H9 (cell line): ENCODE measurements around the gene KIF18B. TPM values are rescaled to one million over a fixed set of nuclear protein-coding genes. Genes with fewer than 3 reads are reported as not detected.

Source experiments
- DNase-seq: peaks from one replicate; pipeline ENCODE4 v3.0.0-alpha.2; 2017
- H2AFZ ChIP-seq: one replicate; pipeline ENCODE4 v1.6.1; 2013; ENCODE audit warnings: mild to moderate bottlenecking, low read length, control low read depth, moderate library complexity
- H2AK5ac ChIP-seq: 2 replicates; pipeline ENCODE4 v1.6.1; 2013; ENCODE audit warnings: low read length, control low read depth, mixed read lengths; ENCODE audit not compliant: insufficient read length
- H2BK120ac ChIP-seq: one replicate; pipeline ENCODE4 v1.6.1; 2013; ENCODE audit warnings: low read depth, mild to moderate bottlenecking, low read length, control low read depth, inconsistent platforms; ENCODE audit not compliant: poor library complexity, severe bottlenecking
- H2BK12ac ChIP-seq: 2 replicates; pipeline ENCODE4 v1.6.1; 2013; ENCODE audit warnings: low read length, control low read depth, mixed read lengths, low read depth; ENCODE audit not compliant: insufficient read length
- H2BK15ac ChIP-seq: 2 replicates; pipeline ENCODE4 v1.6.1; 2013; ENCODE audit warnings: low read depth, low read length, control low read depth
- H2BK20ac ChIP-seq: one replicate; pipeline ENCODE4 v1.6.1; 2013; ENCODE audit warnings: low read depth, mild to moderate bottlenecking, low read length, control low read depth, inconsistent platforms; ENCODE audit not compliant: poor library complexity, severe bottlenecking
- H2BK5ac ChIP-seq: 2 replicates; pipeline ENCODE4 v1.6.1; 2013; ENCODE audit warnings: low read length, control low read depth, mixed read lengths; ENCODE audit not compliant: insufficient read length
- H3K14ac ChIP-seq: 2 replicates; pipeline ENCODE4 v1.6.1; 2013; ENCODE audit warnings: low read length, control low read depth; ENCODE audit not compliant: insufficient read depth
- H3K18ac ChIP-seq: 2 replicates; pipeline ENCODE4 v1.6.1; 2013; ENCODE audit warnings: low read depth, mild to moderate bottlenecking, mixed read lengths, low read length, control low read depth; ENCODE audit not compliant: insufficient read length
- H3K23ac ChIP-seq: 2 replicates; pipeline ENCODE4 v1.6.1; 2013; ENCODE audit warnings: low read length, control low read depth, mixed read lengths, low read depth; ENCODE audit not compliant: insufficient read length
- H3K23me2 ChIP-seq: 2 replicates; pipeline ENCODE4 v1.6.1; 2013; ENCODE audit warnings: low read depth, mild to moderate bottlenecking, mixed read lengths, low read length, control low read depth; ENCODE audit not compliant: insufficient read length, poor library complexity, severe bottlenecking
- H3K27ac ChIP-seq: 2 replicates; pipeline ENCODE4 v1.5.1; 2013; ENCODE audit warnings: low read length, control low read depth, mixed read lengths, low read depth; ENCODE audit not compliant: insufficient read length
- H3K27me3 ChIP-seq: 2 replicates; pipeline ENCODE4 v1.6.1; 2013; ENCODE audit warnings: low read length, control low read depth, inconsistent platforms; ENCODE audit not compliant: insufficient read depth
- H3K4ac ChIP-seq: 2 replicates; pipeline ENCODE4 v1.6.1; 2013; ENCODE audit warnings: low read depth, mild to moderate bottlenecking, control low read depth, inconsistent platforms, low read length, moderate library complexity
- H3K4me1 ChIP-seq: 2 replicates; pipeline ENCODE4 v1.6.1; 2013; ENCODE audit warnings: low read length, control low read depth, inconsistent platforms; ENCODE audit not compliant: insufficient read depth
- H3K4me2 ChIP-seq: 2 replicates; pipeline ENCODE4 v1.6.1; 2013; ENCODE audit warnings: low read length, control low read depth, mixed read lengths; ENCODE audit not compliant: insufficient read length, insufficient read depth
- H3K56ac ChIP-seq: 2 replicates; pipeline ENCODE4 v1.6.1; 2013; ENCODE audit warnings: low read depth, mild to moderate bottlenecking, mixed read lengths, low read length, control low read depth; ENCODE audit not compliant: insufficient read length
- H3K79me1 ChIP-seq: 2 replicates; pipeline ENCODE4 v1.6.1; 2013; ENCODE audit warnings: low read depth, mild to moderate bottlenecking, moderate library complexity, low read length, control low read depth, inconsistent platforms; ENCODE audit not compliant: insufficient read depth, poor library complexity, severe bottlenecking
- H3K79me2 ChIP-seq: 2 replicates; pipeline ENCODE4 v1.6.1; 2013; ENCODE audit warnings: low read length, control low read depth, inconsistent platforms; ENCODE audit not compliant: insufficient read depth
- H3K9ac ChIP-seq: 2 replicates; pipeline ENCODE4 v1.6.1; 2013; ENCODE audit warnings: low read length, control low read depth, mixed read lengths; ENCODE audit not compliant: insufficient read length; ENCODE audit errors: extremely low read depth
- H3K9me3 ChIP-seq: one replicate; pipeline ENCODE4 v1.6.1; 2013; ENCODE audit warnings: low read depth, low read length, inconsistent platforms; ENCODE audit not compliant: control insufficient read depth
- H3T11ph ChIP-seq: one replicate; pipeline ENCODE4 v1.6.1; 2013; ENCODE audit warnings: mild to moderate bottlenecking, low read length, control low read depth, inconsistent platforms
- H4K20me1 ChIP-seq: one replicate; pipeline ENCODE4 v1.6.1; 2013; ENCODE audit not compliant: control insufficient read depth, insufficient read length, insufficient read depth
- H4K5ac ChIP-seq: 2 replicates; pipeline ENCODE4 v1.6.1; 2013; ENCODE audit warnings: low read depth, mild to moderate bottlenecking, mixed read lengths, low read length, control low read depth; ENCODE audit not compliant: insufficient read length
- H4K8ac ChIP-seq: replicated peaks from 2 replicates; pipeline ENCODE4 v1.6.1; 2013; ENCODE audit warnings: low read length, control low read depth, mixed read lengths, low read depth; ENCODE audit not compliant: insufficient read length
- H4K91ac ChIP-seq: 2 replicates; pipeline ENCODE4 v1.6.1; 2013; ENCODE audit warnings: low read depth, mild to moderate bottlenecking, moderate library complexity, mixed read lengths, low read length, control low read depth; ENCODE audit not compliant: insufficient read length
- H3K27ac Mint-ChIP-seq, 3 experiments: 2 replicates in 2 of 3; 3 replicates in 1 of 3; pipeline ENCODE4 v1.8.0; 2020 to 2021; ENCODE audit warnings: mixed read lengths in 3 of 3, mild to moderate bottlenecking in 1 of 3, moderate library complexity in 1 of 3
- H3K27me3 Mint-ChIP-seq: 2 replicates; pipeline ENCODE4 v1.8.0; 2021; ENCODE audit warnings: low read depth, mild to moderate bottlenecking, moderate library complexity, mixed read lengths
- H3K36me3 Mint-ChIP-seq, 3 experiments: 2 replicates in 2 of 3; 3 replicates in 1 of 3; pipeline ENCODE4 v1.8.0; 2020 to 2021; ENCODE audit warnings: low read depth in 3 of 3, mixed read lengths in 3 of 3; ENCODE audit not compliant: insufficient read depth in 1 of 3
- H3K4me1 Mint-ChIP-seq, 2 experiments: 2 replicates each; pipeline ENCODE4 v1.8.0; 2020; ENCODE audit warnings: mixed read lengths in 2 of 2
- H3K4me3 Mint-ChIP-seq, 2 experiments: 2 replicates in 1 of 2; 3 replicates in 1 of 2; pipeline ENCODE4 v1.8.0; 2020 to 2021; ENCODE audit warnings: mild to moderate bottlenecking in 2 of 2, mixed read lengths in 2 of 2, moderate library complexity in 1 of 2
- H3K9me3 Mint-ChIP-seq, 2 experiments: 2 replicates in 1 of 2; 3 replicates in 1 of 2; pipeline ENCODE4 v1.8.0; 2020; ENCODE audit warnings: mild to moderate bottlenecking in 2 of 2, mixed read lengths in 2 of 2, moderate library complexity in 1 of 2
- WGBS: extraction: QIAGEN DNeasy Blood & Tissue Kit; methylation state at CpG from one replicate; pipeline ENCODE4 v1.1.7; 2013; ENCODE audit warnings: missing lambda C conversion rate, low lambda C conversion rate, mixed read lengths; ENCODE audit not compliant: insufficient read length; ENCODE audit errors: extremely low coverage; 5-methylcytosine and 5-hydroxymethylcytosine counted together
- total RNA-seq: library from RNA; stranded (reverse); gene quantifications from 2 replicates; pipeline ENCODE4 v1.2.1, GENCODE V29; 2021
- TF ChIP-seq, protein P1 (sequence below): fragments of 200-600 bp; sonication (generic); conservative IDR thresholded peaks from 3 replicates; pipeline ENCODE4 v1.8.0; 2021; ENCODE audit warnings: antibody characterized with exemption, mild to moderate bottlenecking

KIF18B gene
- total RNA-seq, 1 experiment from 2014 or later, result 51.8 TPM

DNA sequence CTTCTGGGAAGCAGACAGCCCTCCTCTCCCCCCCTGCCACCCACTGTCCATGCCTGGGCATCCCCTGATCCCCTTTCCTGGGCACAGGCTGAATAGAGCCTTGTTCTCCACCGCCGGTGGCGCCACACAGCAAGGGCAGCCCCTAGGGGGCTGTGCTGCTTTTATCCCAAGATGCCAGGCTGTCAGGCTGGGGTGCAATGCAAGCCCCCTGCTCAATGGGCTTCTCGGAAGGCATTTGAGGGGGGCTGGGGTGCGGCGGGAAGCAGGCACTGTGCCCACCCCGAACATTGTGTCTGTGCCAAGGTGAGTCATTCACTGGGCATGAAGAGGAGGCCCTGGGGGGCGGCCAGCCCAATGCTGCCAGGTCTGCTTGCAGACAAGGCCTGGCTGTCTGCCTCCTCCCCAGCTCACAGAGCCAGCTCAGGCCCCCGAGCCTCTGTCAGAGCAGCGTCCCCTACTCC is 30.8 kb downstream of the KIF18B start:
- peaks cover 4% of the 10 kb centered on the region; the same call in 1 of the 2 replicates for H3K27me3 ChIP-seq
- no peak overlapping the region for H3K9ac ChIP-seq
- H3K4me1 ChIP-seq, result peaks cover 7% of the 10 kb centered on the region; the same call in 1 of the 2 replicates
- no peaks in the 10 kb centered on the region for H3K79me2 ChIP-seq
- no peak overlapping the region for H2BK20ac ChIP-seq
- H4K91ac ChIP-seq, result no peak overlapping the region
- no peak overlapping the region; the same call in 1 of the 2 replicates for H3K14ac ChIP-seq
- no peak overlapping the region for H3T11ph ChIP-seq
- no peaks in the 10 kb centered on the region for H3K36me3 Mint-ChIP-seq
- no peak for DNase-seq
- H3K9me3 ChIP-seq, result no peaks in the 10 kb centered on the region
- no CpG with 5 or more reads among the region's 10 CpGs for WGBS
- H2AK5ac ChIP-seq, result no peak overlapping the region
- H3K27me3 Mint-ChIP-seq, result peaks cover 49% of the 10 kb centered on the region
- no peak overlapping the region for H3K56ac ChIP-seq
- no peak overlapping the region for H2BK5ac ChIP-seq
- no peak overlapping the region for H3K18ac ChIP-seq
- no peak overlapping the region for H2BK12ac ChIP-seq
- H3K23me2 ChIP-seq, result no peaks in the 10 kb centered on the region
- no peak overlapping the region for H2BK15ac ChIP-seq
- no peak overlapping the region for H2AFZ ChIP-seq
- H3K4me2 ChIP-seq, result no peak overlapping the region
- TF ChIP-seq, protein P1, sequence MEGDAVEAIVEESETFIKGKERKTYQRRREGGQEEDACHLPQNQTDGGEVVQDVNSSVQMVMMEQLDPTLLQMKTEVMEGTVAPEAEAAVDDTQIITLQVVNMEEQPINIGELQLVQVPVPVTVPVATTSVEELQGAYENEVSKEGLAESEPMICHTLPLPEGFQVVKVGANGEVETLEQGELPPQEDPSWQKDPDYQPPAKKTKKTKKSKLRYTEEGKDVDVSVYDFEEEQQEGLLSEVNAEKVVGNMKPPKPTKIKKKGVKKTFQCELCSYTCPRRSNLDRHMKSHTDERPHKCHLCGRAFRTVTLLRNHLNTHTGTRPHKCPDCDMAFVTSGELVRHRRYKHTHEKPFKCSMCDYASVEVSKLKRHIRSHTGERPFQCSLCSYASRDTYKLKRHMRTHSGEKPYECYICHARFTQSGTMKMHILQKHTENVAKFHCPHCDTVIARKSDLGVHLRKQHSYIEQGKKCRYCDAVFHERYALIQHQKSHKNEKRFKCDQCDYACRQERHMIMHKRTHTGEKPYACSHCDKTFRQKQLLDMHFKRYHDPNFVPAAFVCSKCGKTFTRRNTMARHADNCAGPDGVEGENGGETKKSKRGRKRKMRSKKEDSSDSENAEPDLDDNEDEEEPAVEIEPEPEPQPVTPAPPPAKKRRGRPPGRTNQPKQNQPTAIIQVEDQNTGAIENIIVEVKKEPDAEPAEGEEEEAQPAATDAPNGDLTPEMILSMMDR, result no peak
- peaks cover 15 to 17% of the 10 kb centered on the region in 2 experiments for H3K4me1 Mint-ChIP-seq
- no peak overlapping the region for H3K4me3 Mint-ChIP-seq
- H4K8ac ChIP-seq, result no peak overlapping the region
- no peaks in the 10 kb centered on the region for H3K79me1 ChIP-seq
- H3K23ac ChIP-seq, result no peak overlapping the region
- no peak overlapping the region for H2BK120ac ChIP-seq
- no peaks in the 10 kb centered on the region for H4K20me1 ChIP-seq
- no peak overlapping the region for H4K5ac ChIP-seq
- no peak overlapping the region for H3K27ac ChIP-seq
- no peaks in the 10 kb centered on the region for H3K9me3 Mint-ChIP-seq
- no peak overlapping the region for H3K4ac ChIP-seq
- H3K27ac Mint-ChIP-seq, result no peak overlapping the region
